ENCODE data around the gene CBX5. TPM values are rescaled to one million over a fixed set of nuclear protein-coding genes. Genes with fewer than 3 reads are reported as not detected.

CBX5 gene
- total RNA-seq, 2 experiments from 2014 or later, result 38.8 to 38.9 TPM

DNA sequence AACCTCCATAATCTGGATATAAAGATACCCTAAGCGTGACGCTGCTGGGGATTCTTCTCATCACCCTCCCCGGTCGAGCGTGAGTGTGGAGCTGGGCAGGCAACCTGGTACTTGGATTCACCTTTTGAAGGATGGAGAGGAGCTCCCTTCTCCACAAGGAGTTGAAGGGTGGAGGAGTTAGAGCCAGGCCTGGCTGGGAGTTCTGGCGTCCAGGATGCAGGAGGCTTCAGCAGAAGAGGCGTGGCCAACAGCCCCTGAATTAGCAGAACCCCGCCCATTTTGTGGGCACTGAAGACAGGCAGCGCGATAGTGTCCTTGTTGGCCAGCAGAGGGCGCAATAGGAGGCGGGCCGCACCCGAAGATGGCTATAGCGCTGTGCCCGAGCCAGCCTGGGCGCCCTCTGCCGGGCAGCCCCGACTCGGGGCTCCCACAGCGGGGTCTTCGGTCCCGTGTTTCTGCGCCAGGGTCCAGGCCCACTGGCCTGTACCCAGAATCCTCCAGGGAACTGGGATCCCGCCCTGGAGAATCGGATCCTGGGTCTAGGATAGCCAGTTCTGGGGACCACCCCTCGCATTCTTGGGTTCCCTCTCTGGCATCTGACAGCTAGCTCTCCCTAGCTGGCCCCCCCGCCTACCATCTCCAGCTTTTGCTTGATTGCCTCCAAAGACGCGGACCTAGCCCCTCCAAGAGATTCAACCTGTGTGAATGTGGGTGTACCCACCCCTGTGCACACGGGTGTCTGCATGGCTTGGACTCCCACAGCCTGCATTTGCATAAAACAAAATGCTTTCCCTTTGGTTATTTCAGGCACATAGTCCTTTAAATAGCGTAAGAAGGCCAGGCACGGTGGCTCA is 65.1 kb downstream of the CBX5 start:
- ATAC-seq (ENCODE audit: poor library complexity), result peak; percentile 79
- no peaks in the 10 kb centered on the region for H3K9me3 ChIP-seq (ENCODE audit: control insufficient read depth in 1 of 2, insufficient read depth in 1 of 2, low read length in 2 of 2)
- peak; percentile 78 to 96 (median 86) for DNase-seq
- no peaks in the 10 kb centered on the region for H3K36me3 Mint-ChIP-seq (ENCODE audit: low read depth)
- peak overlapping the region; percentile 54 for H3K4me3 Mint-ChIP-seq
- TF ChIP-seq, protein P1, sequence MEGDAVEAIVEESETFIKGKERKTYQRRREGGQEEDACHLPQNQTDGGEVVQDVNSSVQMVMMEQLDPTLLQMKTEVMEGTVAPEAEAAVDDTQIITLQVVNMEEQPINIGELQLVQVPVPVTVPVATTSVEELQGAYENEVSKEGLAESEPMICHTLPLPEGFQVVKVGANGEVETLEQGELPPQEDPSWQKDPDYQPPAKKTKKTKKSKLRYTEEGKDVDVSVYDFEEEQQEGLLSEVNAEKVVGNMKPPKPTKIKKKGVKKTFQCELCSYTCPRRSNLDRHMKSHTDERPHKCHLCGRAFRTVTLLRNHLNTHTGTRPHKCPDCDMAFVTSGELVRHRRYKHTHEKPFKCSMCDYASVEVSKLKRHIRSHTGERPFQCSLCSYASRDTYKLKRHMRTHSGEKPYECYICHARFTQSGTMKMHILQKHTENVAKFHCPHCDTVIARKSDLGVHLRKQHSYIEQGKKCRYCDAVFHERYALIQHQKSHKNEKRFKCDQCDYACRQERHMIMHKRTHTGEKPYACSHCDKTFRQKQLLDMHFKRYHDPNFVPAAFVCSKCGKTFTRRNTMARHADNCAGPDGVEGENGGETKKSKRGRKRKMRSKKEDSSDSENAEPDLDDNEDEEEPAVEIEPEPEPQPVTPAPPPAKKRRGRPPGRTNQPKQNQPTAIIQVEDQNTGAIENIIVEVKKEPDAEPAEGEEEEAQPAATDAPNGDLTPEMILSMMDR (IDR thresholded peaks at IDR 0.05), result peak; percentile 99
- intact Hi-C loops (cut with DNase I, micrococcal nuclease), result loop anchor here in 1 of 2 experiments (5.0 kb wide), 1 partner anchor 422 kb away; no protein-coding TSS in a partner anchor
- H3K9me3 Mint-ChIP-seq, result no peaks in the 10 kb centered on the region
- H3K4me1 Mint-ChIP-seq (ENCODE audit: low read depth), result peaks cover 46% of the 10 kb centered on the region
- CTCF ChIA-PET, result interaction anchor here (0.6 to 3.7 kb wide), 21 partner anchors 12 to 469 kb away, joined by 3 to 23 read pairs (median 3); partner anchors contain the start of genes HOXC10 and SMUG1
- no peak overlapping the region for H3K27ac ChIP-seq (ENCODE audit: low read depth in 1 of 2, low read length in 2 of 2)
- no peaks in the 10 kb centered on the region for H3K36me3 ChIP-seq (ENCODE audit: insufficient read depth, low read length)
- H3K27me3 Mint-ChIP-seq, result peaks cover 13% of the 10 kb centered on the region
- H3K4me1 ChIP-seq (ENCODE audit: insufficient read depth, low read length), result peaks cover 41% of the 10 kb centered on the region
- H3K27me3 ChIP-seq (ENCODE audit: control insufficient read depth in 1 of 2, insufficient read depth in 2 of 2, low read length in 2 of 2), result peaks cover 0 to 5% of the 10 kb centered on the region in 2 experiments
- no peak overlapping the region for H3K27ac Mint-ChIP-seq
- H3K4me3 ChIP-seq (ENCODE audit: low read length), result peak overlapping the region; percentile 53
- POLR2A ChIA-PET, result interaction anchor here (0.7 to 1.0 kb wide), 3 partner anchors 66 to 208 kb away, joined by 3 to 4 read pairs (median 4); partner anchors contain the start of genes HNRNPA1 and HOXC8

GRCh38 chr12:54213079-54213478 is 66.8 kb downstream of the CBX5 start:
- H3K27ac Mint-ChIP-seq, result no peak overlapping the region
- Histone ChIP-seq H3K4me3 (ENCODE audit: low read length) (no peak overlapping the region), H3K27me3 (ENCODE audit: control insufficient read depth in 1 of 2, insufficient read depth in 2 of 2, low read length in 2 of 2) (peaks cover 0 to 18% of the 10 kb centered on the region in 2 experiments), H3K27ac (ENCODE audit: low read depth in 1 of 2, low read length in 2 of 2) (no peak overlapping the region), H3K36me3 (ENCODE audit: insufficient read depth, low read length) (no peaks in the 10 kb centered on the region), H3K4me1 (ENCODE audit: insufficient read depth, low read length) (peaks cover 40% of the 10 kb centered on the region), H3K9me3 (ENCODE audit: control insufficient read depth in 1 of 2, insufficient read depth in 1 of 2, low read length in 2 of 2) (no peaks in the 10 kb centered on the region)
- intact Hi-C loops (cut with DNase I, micrococcal nuclease), result no loop called here
- TF ChIP-seq, protein P1 (IDR thresholded peaks at IDR 0.05), result no peak
- CTCF ChIA-PET, result interaction anchor here (1.2 to 2.9 kb wide), 2 partner anchors 12 to 22 kb away, joined by 7 to 13 read pairs; no protein-coding TSS in a partner anchor
- no peak overlapping the region for H3K4me3 Mint-ChIP-seq
- POLR2A ChIA-PET, result no interaction called here
- no peak for ATAC-seq (ENCODE audit: poor library complexity)
- no peaks in the 10 kb centered on the region for H3K9me3 Mint-ChIP-seq
- no peaks in the 10 kb centered on the region for H3K36me3 Mint-ChIP-seq (ENCODE audit: low read depth)
- no peak for DNase-seq
- peaks cover 15% of the 10 kb centered on the region for H3K27me3 Mint-ChIP-seq
- peaks cover 34% of the 10 kb centered on the region for H3K4me1 Mint-ChIP-seq (ENCODE audit: low read depth)

DNA sequence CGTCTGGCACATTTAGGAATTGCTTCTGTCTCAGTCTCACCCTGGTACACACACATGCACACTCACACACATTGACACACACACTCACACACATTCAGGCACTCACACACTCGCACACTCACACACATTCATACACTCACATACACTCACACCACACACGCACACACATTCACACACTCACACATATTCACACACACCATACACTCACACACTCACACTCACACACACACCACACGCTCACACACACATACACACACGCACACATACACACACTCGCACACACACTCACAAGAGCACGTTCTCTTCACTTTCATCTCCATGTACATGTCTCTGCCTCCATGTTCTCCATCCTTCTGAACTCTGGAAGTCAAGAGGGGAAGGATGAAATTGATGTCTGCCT is 68.0 kb downstream of the CBX5 start:
- POLR2A ChIA-PET, result no interaction called here
- Mint-ChIP-seq H3K4me1 (ENCODE audit: low read depth) (peaks cover 25% of the 10 kb centered on the region), H3K9me3 (no peaks in the 10 kb centered on the region), H3K27ac (no peak overlapping the region), H3K4me3 (no peak overlapping the region), H3K27me3 (peaks cover 23% of the 10 kb centered on the region), H3K36me3 (ENCODE audit: low read depth) (no peaks in the 10 kb centered on the region)
- no peak for DNase-seq
- Histone ChIP-seq H3K9me3 (ENCODE audit: control insufficient read depth in 1 of 2, insufficient read depth in 1 of 2, low read length in 2 of 2) (no peaks in the 10 kb centered on the region), H3K27me3 (ENCODE audit: control insufficient read depth in 1 of 2, insufficient read depth in 2 of 2, low read length in 2 of 2) (peaks cover 0 to 23% of the 10 kb centered on the region in 2 experiments), H3K4me1 (ENCODE audit: insufficient read depth, low read length) (peaks cover 37% of the 10 kb centered on the region), H3K36me3 (ENCODE audit: insufficient read depth, low read length) (no peaks in the 10 kb centered on the region), H3K4me3 (ENCODE audit: low read length) (no peak overlapping the region), H3K27ac (ENCODE audit: low read depth in 1 of 2, low read length in 2 of 2) (no peak overlapping the region)
- TF ChIP-seq, protein P1 (IDR thresholded peaks at IDR 0.05), result no peak
- intact Hi-C loops (cut with DNase I, micrococcal nuclease), result no loop called here
- CTCF ChIA-PET, result no interaction called here
- no peak for ATAC-seq (ENCODE audit: poor library complexity)
